PC-3 (cell line): ENCODE results near the gene ANKRD2. TPM values are rescaled to one million over a fixed set of nuclear protein-coding genes. Genes with fewer than 3 reads are reported as not detected.

Experiments
- ATAC-seq: fragments of 200-7000 bp; cut with Tn5 transposase; 2 replicates; pipeline ENCODE4 v1.9.1; 2020; ENCODE audit warnings: mild to moderate bottlenecking, moderate library complexity
- BruUV-seq: library from RNA; stranded (reverse); fragments of 400-500 nt; replicated peaks from 2 replicates; lab custom pipeline; 2021; lab: Mats Ljungman, UMichigan
- CTCF ChIA-PET: fragments of 300-600 bp; sonication (Branson Sonifier 250); formaldehyde crosslinking; loops from one replicate; lab custom pipeline; 2022; ENCODE audit warnings: antibody characterized with exemption; lab: Charles Lee
- POLR2A ChIA-PET: fragments of 300-600 bp; sonication (Branson Sonifier 250); formaldehyde crosslinking; loops from one replicate; lab custom pipeline; 2022; ENCODE audit warnings: antibody characterized with exemption; ENCODE audit not compliant: unreplicated experiment; lab: Charles Lee
- DNase-seq: peaks from one replicate; pipeline ENCODE4 v3.0.0-alpha.2; 2015
- H2AFZ ChIP-seq: fragments of 300-600 bp; sonication (generic); 2 replicates; pipeline ENCODE4 v1.6.0; 2016; ENCODE audit warnings: antibody characterized with exemption, low read length
- H3F3A ChIP-seq: fragments of 300-600 bp; sonication (generic); one replicate; pipeline ENCODE4 v1.6.0; 2017; ENCODE audit warnings: antibody characterized with exemption, low read length, control low read depth, mild to moderate bottlenecking; ENCODE audit not compliant: unreplicated experiment
- H3K27ac ChIP-seq: fragments of 300-600 bp; sonication (generic); 2 replicates; pipeline ENCODE4 v1.5.1; 2016; ENCODE audit warnings: mild to moderate bottlenecking, low read length
- H3K27me3 ChIP-seq: fragments of 300-600 bp; sonication (generic); 2 replicates; pipeline ENCODE4 v1.6.1; 2016; ENCODE audit warnings: low read length, mixed read lengths
- H3K36me3 ChIP-seq: fragments of 300-600 bp; sonication (generic); 2 replicates; pipeline ENCODE4 v1.6.1; 2016; ENCODE audit warnings: low read depth, mixed run types, low read length, mixed read lengths
- H3K4me1 ChIP-seq: fragments of 300-600 bp; sonication (generic); 2 replicates; pipeline ENCODE4 v1.5.1; 2016; ENCODE audit warnings: low read length; ENCODE audit not compliant: insufficient read depth
- H3K4me2 ChIP-seq: fragments of 300-600 bp; sonication (generic); 2 replicates; pipeline ENCODE4 v1.6.0; 2016; ENCODE audit warnings: low read length
- H3K4me3 ChIP-seq: fragments of 300-600 bp; sonication (generic); 2 replicates; pipeline ENCODE4 v1.5.1; 2016; ENCODE audit warnings: mild to moderate bottlenecking, low read length, mixed read lengths
- H3K79me2 ChIP-seq: fragments of 300-600 bp; sonication (generic); 2 replicates; pipeline ENCODE4 v1.6.1; 2017; ENCODE audit warnings: low read length, mixed read lengths
- H3K9ac ChIP-seq: fragments of 300-600 bp; sonication (generic); 2 replicates; pipeline ENCODE4 v1.6.0; 2016; ENCODE audit warnings: mild to moderate bottlenecking, low read length
- H3K9me2 ChIP-seq: fragments of 300-600 bp; sonication (generic); replicated peaks from 2 replicates; pipeline ENCODE4 v1.6.1; 2016; ENCODE audit warnings: mixed run types, low read length, mixed read lengths
- H3K9me3 ChIP-seq: fragments of 300-600 bp; sonication (generic); 2 replicates; pipeline ENCODE4 v1.6.1; 2016; ENCODE audit warnings: low read length, mixed read lengths
- H4K20me1 ChIP-seq: fragments of 300-600 bp; sonication (generic); 2 replicates; pipeline ENCODE4 v1.6.1; 2016; ENCODE audit warnings: low read length, mixed read lengths
- EZH2 ChIP-seq: fragments of 300-600 bp; sonication (generic); IDR thresholded peaks from one replicate; pipeline ENCODE4 v1.6.1; 2017; ENCODE audit warnings: antibody characterized with exemption, mild to moderate bottlenecking, low read length; ENCODE audit not compliant: unreplicated experiment
- EZH2phosphoT487 ChIP-seq: fragments of 300-600 bp; sonication (generic); IDR thresholded peaks from 2 replicates; pipeline ENCODE4 v1.6.1; 2018; ENCODE audit warnings: mild to moderate bottlenecking, antibody characterized with exemption, low read length, borderline replicate concordance
- intact Hi-C: fragments of 100-400 bp; cut with micrococcal nuclease; formaldehyde crosslinking; loops from 2 replicates; pipeline ENCODE4 v1.9.0; 2023
- total RNA-seq: library from RNA; depleted of rRNA; stranded (reverse); fragments of >200 nt; gene quantifications from 2 replicates; pipeline ENCODE4 v1.2.3, GENCODE V29; 2014
- TF ChIP-seq, protein P1 (sequence below): fragments of 300-600 bp; sonication (generic); conservative IDR thresholded peaks from 2 replicates; pipeline ENCODE4 v1.5.1; 2017; ENCODE audit warnings: antibody characterized with exemption, low read depth, mild to moderate bottlenecking, low read length

ANKRD2 gene
- total RNA-seq, 1 experiment from 2014 or later = 1.8 TPM

DNA sequence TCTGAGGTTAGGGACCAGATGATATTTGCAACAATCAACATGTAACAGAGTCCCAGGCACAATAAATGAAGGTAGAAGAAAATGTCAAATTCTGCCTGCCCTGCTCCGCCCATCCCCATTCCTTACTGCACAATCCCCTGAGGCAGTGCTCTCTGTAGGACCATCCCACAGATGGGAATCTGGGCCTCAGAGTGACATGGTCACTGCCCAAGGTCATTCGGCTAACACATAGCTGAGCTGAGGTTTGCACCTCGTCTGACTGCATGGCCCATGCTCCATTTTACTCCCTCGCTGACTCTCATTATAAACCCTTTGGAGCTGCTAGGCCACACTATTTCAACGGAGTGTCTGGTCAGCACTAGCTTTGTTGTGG, 12.8 kb downstream of the ANKRD2 start:
- Histone ChIP-seq H3K79me2 (no peaks in the 10 kb centered on the region), H3K27ac (no peak overlapping the region), H3K27me3 (no peaks in the 10 kb centered on the region), H3K4me2 (no peak overlapping the region), H3K4me3 (no peak overlapping the region), H2AFZ (no peak overlapping the region), H3F3A (no peaks in the 10 kb centered on the region), H4K20me1 (no peaks in the 10 kb centered on the region), H3K9me2 (no peaks in the 10 kb centered on the region), H3K9me3 (no peaks in the 10 kb centered on the region), H3K36me3 (no peaks in the 10 kb centered on the region), H3K9ac (no peak overlapping the region), H3K4me1 (no peaks in the 10 kb centered on the region)
- ATAC-seq (no peak), DNase-seq (no peak)
- POLR2A ChIA-PET = no interaction called here
- no TSS peak for BruUV-seq
- intact Hi-C loops = no loop called here
- TF ChIP-seq, protein P1, sequence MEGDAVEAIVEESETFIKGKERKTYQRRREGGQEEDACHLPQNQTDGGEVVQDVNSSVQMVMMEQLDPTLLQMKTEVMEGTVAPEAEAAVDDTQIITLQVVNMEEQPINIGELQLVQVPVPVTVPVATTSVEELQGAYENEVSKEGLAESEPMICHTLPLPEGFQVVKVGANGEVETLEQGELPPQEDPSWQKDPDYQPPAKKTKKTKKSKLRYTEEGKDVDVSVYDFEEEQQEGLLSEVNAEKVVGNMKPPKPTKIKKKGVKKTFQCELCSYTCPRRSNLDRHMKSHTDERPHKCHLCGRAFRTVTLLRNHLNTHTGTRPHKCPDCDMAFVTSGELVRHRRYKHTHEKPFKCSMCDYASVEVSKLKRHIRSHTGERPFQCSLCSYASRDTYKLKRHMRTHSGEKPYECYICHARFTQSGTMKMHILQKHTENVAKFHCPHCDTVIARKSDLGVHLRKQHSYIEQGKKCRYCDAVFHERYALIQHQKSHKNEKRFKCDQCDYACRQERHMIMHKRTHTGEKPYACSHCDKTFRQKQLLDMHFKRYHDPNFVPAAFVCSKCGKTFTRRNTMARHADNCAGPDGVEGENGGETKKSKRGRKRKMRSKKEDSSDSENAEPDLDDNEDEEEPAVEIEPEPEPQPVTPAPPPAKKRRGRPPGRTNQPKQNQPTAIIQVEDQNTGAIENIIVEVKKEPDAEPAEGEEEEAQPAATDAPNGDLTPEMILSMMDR = no peak
- TF ChIP-seq EZH2 (no peak), EZH2phosphoT487 (no peak)
- CTCF ChIA-PET = no interaction called here

DNA sequence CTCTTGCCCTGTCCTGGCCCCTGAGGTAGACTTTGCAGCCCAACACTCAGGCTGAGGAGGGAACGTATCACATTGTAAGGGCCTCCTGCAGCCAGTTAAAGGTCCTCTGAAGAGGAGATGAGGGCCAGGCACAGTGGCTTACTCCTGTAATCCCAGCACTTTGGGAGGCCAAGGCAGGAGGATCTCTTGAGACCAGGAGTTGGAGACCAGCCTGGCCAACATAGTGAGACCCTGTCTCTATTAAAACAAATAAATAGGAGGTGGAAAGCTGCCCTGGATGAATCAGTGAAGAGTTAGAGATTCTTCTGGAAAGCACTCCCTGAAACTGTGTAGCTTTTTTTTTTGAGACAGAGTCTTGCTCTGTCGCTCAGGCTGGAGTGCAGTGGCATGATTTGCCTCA, 14.6 kb downstream of the ANKRD2 start:
- Histone ChIP-seq H3K4me1 (no peaks in the 10 kb centered on the region), H3K79me2 (no peaks in the 10 kb centered on the region), H3K4me2 (no peak overlapping the region), H2AFZ (no peak overlapping the region), H3K27me3 (no peaks in the 10 kb centered on the region), H3K27ac (no peak overlapping the region), H3K4me3 (no peak overlapping the region), H3K9me2 (no peaks in the 10 kb centered on the region), H3K36me3 (no peaks in the 10 kb centered on the region), H4K20me1 (no peaks in the 10 kb centered on the region), H3K9ac (no peak overlapping the region), H3F3A (no peaks in the 10 kb centered on the region), H3K9me3 (no peaks in the 10 kb centered on the region)
- ChIA-PET CTCF (no interaction called here), POLR2A (no interaction called here)
- intact Hi-C loops = no loop called here
- ATAC-seq (no peak), DNase-seq (no peak)
- no TSS peak for BruUV-seq
- no peak for TF ChIP-seq EZH2
- TF ChIP-seq, protein P1 = no peak
- TF ChIP-seq EZH2phosphoT487 = no peak

DNA sequence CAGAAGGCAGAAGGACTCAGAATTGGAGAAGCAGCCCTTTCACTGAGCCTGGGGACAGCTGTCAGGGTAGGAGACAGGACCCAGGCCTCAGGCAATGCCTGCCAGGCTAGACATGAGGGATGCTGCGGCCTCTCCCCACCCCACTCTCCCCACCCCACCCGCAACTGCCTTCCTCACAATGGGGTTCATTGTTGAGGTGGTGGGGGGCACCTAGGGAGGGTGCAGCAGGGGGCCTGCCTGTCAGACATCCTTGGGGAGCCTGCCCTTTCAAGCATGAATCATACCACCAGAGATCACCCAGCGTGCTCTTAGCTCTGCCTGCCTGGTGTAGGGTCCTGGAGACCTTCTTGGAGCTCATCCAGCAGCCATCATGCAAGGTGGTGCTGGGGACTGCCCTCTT, 16.9 kb downstream of the ANKRD2 start, which contains the start of gene C10orf62:
Gene C10orf62 (plus strand): TSS at position 243 of the 400 bp plus-strand sequence. CDS start 177 bp downstream, outside the sequence.
- TF ChIP-seq EZH2 (no peak), EZH2phosphoT487 (no peak)
- TF ChIP-seq, protein P1 = no peak
- ChIA-PET POLR2A (no interaction called here), CTCF (no interaction called here)
- no peak within 1 kb of the TSS for H3K27ac ChIP-seq
- no peaks in the 10 kb centered on the region for H3K79me2 ChIP-seq
- H4K20me1 ChIP-seq = no peaks in the 10 kb centered on the region
- ATAC-seq (no peak), DNase-seq (no peak)
- H3K4me2 ChIP-seq = no peak within 1 kb of the TSS
- intact Hi-C loops = no loop called here
- no peak within 1 kb of the TSS for H2AFZ ChIP-seq
- H3K36me3 ChIP-seq = no peaks in the 10 kb centered on the region
- no peaks in the 10 kb centered on the region for H3K27me3 ChIP-seq
- no peaks in the 10 kb centered on the region for H3K9me3 ChIP-seq
- no peaks in the 10 kb centered on the region for H3F3A ChIP-seq
- H3K4me3 ChIP-seq = no peak within 1 kb of the TSS
- no TSS peak for BruUV-seq
- no peaks in the 10 kb centered on the region for H3K9me2 ChIP-seq
- H3K4me1 ChIP-seq = no peaks in the 10 kb centered on the region
- no peak within 1 kb of the TSS for H3K9ac ChIP-seq
